HG03575 (cell line): ENCODE results near the gene KRTAP2-1.
"Not testable (repeated sequence)": the region's sequence is repeated elsewhere in the genome, so short reads cannot be mapped to it uniquely, and the experiment has no call there.

Source experiments
- ATAC-seq: cut with Tn5 transposase; IDR thresholded peaks from one replicate; pipeline ENCODE4 v1.9.1; 2021; ENCODE audit not compliant: unreplicated experiment, insufficient number of reproducible peaks, low FRiP score; ENCODE audit errors: extremely low read depth

Gene KRTAP2-1

DNA sequence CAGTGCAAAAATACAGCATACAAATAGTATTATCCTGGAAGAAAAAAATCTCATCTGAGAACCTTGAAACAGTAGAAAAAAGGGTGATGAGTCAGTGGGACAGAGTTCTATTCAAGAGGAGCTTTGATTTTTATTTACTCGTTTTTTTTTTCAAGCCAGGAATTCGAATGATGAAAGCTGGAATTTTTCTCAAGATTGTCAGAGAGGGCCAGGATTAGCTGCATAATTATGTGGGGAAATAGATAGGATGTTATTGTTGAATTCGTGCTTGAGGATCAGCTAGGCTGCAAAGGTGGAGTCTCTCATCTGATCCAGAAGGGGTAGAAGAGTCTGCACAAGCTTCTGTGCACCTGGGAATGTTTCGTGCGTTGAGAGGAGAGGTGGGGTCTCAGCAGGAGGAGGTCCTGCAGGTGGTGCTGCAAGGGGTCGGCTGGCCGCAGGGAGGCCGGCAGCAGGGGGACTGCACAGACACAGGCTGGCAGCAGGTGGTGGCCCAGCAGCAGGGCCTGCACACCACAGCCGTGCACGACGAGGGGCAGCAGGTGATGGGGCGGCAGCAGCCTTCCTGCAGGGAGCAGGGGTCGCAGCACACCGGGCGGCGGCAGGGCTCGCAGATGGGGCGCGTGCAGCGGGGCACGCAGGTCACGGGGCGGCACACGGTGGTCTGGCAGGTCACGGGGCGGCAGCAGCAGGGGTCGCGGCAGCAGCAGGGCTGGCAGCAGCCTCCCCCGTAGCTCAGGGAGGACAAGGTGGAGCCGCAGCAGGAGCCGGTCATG, 12.3 kb upstream of the KRTAP2-1 start:
- ATAC-seq = not testable (repeated sequence)

DNA sequence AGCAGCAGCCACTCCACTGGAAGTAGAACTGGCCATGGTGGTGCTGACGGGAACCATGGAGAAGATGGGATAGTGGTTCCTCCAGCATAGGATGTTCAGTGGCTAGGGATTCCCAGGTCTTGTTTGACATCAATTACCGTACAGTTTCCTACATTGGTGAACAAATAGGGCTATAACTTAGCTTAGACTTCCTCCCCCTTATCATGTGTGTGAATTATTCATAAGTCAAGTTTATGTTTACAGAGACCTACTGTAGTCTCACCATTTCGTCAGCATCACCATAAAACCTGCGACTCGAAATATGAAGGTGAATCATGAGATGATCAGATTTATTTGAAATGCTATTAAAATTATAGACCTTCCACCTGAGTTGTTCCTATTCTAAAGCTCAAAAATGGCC, 11.6 kb upstream of the KRTAP2-1 start:
- ATAC-seq = no peak

DNA sequence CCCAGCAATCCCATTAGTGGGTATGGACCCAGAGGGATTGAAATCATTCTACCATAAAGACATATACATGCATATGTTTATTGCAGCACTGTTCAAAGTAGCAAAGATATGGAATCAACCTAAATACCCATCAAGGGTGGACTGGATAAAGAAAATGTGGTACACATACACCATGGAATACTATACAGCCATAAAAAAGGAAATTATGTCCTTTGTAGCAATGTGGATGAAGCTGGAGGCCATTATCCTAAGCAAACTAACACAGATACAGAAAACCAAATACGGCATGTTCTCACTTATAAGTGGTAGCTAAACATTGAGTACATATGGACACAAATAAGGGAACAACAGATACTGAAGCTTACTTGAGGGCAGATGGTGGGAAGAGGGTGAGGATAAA, 10.4 kb upstream of the KRTAP2-1 start:
- no peak for ATAC-seq

DNA sequence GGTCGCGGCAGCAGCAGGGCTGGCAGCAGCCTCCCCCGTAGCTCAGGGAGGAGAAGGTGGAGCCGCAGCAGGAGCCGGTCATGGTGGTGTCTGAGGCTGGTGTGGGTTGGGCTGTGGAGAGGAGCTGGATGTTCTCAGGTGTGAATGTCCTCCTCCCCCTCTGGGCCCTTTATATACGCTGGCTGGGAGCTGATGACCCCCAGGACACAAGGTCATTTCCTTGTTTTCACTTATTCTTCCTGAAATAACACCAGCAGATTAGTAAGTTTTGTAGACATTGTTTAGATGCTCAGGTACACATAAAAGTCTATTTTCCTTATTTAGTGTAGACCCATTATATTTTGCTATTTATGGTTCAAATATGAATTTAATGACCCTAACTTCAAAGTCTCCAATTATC, 8.0 kb upstream of the KRTAP2-1 start, which contains the start of gene KRTAP2-2:
TSS of gene KRTAP2-2 (minus strand) at position 101 of the 400 bp plus-strand sequence. CDS start at position 82, 19 bp downstream.
- not testable (repeated sequence) for ATAC-seq

DNA sequence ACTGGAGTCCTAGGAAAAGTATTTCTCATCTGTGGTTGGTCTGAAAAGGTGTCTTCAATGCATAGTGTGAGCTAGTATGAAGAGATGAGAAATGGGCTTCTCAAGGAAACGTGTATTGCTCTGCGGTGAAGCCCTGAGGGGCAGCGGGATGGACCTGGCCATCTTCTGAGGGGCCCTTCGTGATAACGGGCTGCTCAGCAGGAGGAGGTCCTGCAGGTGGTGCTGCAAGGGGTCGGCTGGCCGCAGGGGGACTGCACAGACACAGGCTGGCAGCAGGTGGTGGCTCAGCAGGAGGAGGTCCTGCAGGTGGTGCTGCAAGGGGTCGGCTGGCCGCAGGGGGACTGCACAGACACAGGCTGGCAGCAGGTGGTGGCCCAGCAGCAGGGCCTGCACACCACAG, 7.4 kb upstream of the KRTAP2-1 start:
- not testable (repeated sequence) for ATAC-seq

DNA sequence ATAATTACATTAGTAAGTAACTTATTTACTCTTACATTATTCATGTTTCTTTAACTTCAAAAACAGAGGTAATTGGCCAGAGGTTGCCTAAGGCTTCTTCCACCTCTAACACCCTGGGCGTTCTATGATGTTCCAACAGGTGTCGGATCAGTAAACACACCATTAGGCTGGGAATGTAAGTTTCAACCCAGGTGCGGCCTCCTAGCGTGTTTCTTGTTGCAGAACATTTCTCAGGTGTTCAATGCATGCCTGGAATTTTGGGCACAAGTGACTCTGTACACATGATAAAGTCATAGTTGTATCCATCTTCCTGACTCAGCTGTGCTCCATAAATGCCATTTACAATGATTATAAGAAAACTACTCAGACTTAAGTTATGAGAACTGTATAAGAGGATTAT, 6.9 kb upstream of the KRTAP2-1 start:
- no peak for ATAC-seq

DNA sequence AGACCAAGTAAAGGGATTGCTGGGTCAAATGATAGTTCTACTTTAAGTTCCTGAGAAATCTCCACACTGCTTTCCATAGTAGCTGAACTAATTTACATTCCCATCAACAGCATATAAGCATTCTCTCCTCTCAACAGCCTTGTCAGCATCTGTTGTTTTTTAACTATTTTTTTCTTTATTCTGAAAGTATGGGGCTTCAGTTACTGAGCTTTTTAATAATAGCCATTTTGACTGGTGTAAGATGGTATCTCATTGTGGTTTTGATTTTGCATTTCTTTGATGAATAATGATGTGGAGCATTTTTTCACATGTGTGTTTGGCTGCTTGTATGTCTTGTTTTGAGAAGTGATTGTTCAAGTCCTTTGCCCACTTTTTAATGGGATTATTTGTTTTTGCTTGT, 5.5 kb upstream of the KRTAP2-1 start:
- no peak for ATAC-seq

DNA sequence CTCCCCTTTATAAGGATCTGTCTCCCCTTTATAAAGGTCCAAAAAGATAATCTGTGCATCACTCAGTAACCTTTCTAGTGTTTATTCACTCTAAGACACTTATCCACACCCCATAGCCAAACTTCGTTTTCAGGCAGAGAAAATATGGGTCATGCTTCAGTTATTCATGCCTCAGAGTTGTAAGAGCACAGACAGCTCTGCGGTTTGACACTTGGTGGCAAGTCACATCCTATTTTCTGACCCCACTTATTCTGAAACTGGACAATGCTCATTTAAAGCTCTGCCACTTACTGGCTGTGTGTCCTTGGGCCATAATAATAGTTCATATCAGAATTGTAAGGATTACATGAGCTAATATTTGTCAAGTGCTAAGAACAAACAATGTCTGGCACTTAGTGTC, 2.0 kb upstream of the KRTAP2-1 start:
- no peak for ATAC-seq

DNA sequence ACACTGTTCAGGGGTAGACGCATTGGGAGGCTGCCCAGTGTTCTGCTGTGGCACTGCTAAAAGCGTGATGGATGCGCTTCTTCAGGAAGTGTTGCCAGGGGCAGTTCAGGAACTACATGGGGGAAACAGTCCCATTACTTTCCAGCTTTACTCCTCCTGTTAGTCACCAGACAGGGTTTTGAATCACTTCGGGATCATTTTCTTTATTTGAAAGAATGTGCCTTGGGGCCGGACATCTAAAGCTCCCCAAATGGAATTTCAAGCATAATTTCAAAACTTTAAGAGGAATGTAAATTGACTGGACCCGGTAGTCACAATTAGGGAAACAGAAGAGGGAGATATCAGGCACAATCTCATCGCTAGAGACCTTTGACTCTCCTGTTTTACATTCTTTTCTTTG, 1.3 kb upstream of the KRTAP2-1 start:
- ATAC-seq = no peak

DNA sequence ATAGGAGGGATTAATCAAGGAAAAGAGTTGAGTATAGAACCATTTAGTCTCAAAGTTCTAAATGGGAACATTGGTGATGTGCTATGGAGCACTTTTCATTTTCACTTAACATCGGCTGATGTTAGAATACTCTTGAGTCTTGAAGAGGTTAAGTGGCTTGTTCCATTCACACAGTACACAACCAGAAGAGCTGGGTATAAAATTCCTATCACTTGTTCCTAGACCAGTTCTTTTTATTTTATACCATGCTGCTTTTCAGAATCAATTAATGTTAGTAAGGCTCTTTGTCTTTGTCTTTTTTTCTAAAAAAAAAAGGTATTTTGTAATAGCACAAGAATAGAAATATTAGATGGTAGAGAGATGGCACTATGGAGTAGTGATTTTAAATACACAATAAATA, 4.2 kb downstream of the KRTAP2-1 start:
- ATAC-seq = no peak

DNA sequence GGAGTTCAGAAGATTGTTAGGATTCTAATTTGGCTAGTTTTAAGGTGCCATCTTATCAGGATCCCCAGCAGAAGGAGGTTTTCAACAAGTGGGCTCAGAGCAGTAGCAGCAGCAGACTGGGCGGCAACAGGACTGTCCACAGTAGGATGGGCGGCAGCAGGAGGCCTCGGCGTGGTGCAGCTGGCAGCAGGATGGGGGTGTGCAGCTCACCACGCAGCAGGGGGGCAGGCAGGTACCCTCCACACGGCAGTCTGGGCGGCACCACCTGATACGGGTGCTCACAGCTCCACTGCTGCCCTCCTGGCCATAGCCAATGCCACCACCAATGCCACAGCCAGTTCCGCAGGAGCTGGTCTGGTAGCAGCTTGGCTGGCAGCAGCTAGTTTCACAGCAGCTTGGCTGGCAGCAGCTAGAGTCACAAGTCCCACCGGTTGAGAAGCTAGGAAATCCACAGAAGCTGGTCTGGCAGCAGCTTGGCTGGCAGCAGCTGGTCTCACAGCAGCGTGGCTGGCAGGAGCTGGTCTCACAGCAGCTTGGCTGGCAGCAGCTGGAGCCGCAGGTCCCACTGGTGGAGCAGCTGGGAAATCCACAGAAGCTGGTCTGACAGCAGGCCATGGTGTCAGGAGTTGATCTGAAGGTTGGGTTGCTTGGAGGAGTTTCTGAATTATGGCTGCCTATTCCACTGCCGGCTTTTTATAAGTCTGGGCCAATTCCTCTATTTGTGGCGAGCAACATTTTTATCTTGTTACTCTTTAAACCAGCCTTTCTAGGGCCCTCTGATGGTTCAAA, 6.1 kb downstream of the KRTAP2-1 start, which contains the start of gene KRTAP1-1:
TSS of gene KRTAP1-1 (minus strand) at position 668 of the 789 bp plus-strand sequence. CDS start at position 615, 53 bp downstream.
- ATAC-seq = not testable (repeated sequence)

DNA sequence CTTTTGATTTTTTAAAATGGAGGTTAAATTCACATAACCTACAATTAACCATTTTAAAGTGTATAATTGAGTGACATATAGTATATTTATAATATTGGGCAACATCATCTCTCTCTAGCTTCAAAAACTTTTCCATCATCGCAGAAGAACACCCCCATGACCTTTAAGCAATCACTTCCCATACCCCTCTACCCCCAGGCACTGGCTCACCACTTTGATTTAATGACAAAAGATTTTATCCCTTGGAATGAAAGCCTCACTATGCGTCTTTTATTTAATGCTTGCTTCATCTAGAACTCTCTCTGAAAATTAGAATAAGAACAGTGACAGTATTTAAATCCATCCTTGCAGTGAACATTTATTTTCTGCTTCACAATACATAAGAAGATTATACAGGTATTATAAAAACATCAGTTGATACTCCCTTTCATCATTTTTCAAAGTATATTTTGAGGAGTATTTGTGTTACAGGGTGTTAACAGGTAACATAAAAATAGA, 9.2 kb downstream of the KRTAP2-1 start:
- ATAC-seq = no peak

DNA sequence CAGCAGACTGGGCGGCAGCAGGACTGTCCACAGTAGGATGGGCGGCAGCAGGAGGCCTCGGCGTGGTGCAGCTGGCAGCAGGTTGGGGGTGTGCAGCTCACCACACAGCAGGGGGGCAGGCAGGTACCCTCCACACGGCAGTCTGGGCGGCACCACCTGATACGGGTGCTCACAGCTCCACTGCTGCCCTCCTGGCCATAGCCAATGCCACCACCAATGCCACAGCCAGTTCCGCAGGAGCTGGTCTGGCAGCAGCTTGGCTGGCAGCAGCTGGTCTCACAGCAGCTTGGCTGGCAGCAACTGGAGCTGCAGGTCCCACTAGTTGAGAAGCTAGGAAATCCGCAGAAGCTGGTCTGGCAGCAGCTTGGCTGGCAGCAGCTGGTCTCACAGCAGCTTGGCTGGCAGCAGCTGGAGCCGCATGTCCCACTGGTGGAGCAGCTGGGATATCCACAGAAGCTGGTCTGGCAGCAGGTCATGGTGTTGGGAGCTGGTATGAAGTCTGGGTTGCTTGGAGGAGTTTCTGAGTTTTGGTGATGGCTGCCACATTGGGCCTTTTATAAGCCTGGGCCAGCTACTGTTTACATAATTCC, 12.7 kb downstream of the KRTAP2-1 start, which contains the start of gene KRTAP1-3:
TSS of gene KRTAP1-3 (minus strand) at position 529 of the 590 bp plus-strand sequence. CDS start at position 476, 53 bp downstream.
- ATAC-seq = not testable (repeated sequence)

DNA sequence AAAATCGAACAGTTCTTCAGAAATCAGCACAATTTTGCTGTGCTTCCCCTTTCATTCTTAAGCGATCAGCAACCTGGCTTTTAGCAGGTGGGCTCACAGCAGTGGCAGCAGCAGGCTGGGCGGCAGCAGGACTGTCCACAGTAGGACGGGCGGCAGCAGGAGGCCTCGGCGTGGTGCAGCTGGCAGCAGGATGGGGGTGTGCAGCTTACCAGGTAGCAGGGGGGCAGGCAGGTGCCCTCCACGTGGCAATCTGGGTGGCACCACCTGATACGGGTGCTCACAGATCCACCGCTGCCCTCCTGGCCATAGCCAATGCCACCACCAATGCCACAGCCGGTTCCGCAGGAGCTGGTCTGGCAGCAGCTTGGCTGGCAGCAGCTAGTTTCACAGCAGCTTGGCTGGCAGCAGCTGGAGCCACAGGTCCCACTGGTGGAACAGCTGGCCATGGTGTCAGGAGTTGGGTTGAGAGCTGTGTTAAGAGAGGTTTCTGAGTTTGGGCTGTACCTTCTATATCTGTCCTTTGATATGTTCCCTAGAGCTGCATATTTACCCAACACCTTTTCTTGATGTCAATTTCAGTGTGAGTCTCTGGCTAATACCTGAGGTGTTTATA, 17.4 kb downstream of the KRTAP2-1 start, which contains the start of gene KRTAP1-4:
TSS of gene KRTAP1-4 (minus strand) at position 563 of the 613 bp plus-strand sequence. CDS start at position 446, 117 bp downstream.
- no peak for ATAC-seq

DNA sequence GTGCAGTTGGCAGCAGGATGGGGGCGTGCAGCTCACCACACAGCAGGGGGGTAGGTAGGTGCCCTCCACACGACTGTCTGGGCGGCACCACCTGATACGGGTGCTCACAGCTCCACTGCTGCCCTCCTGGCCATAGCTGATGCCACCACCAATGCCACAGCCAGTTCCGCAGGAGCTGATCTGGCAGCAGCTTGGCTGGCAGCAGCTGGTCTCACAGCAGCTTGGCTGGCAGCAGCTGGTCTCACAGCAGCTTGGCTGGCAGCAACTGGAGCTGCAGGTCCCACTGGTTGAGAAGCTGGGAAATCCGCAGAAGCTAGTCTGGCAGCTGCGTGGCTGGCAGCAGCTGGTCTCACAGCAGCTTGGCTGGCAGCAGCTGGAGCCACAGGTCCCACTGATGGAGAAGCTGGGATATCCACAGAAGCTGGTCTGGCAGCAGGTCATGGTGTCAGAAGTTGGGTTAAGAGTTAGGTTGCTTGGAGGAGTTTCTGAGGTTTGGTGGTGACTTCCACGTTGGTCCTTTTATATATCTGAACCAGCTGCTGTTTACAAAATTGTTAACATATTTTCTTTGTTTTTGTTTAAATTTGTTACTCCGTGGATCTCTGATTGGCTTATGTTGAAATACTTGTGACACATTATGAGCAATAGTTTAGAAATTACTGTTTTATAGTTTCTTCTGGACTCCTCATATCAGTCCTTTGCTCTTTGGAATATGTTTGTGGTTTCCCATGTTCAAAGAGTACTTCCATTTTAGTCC, 20.2 kb downstream of the KRTAP2-1 start, which contains the start of gene KRTAP1-5:
TSS of gene KRTAP1-5 (minus strand) at position 494 of the 757 bp plus-strand sequence. CDS start at position 441, 53 bp downstream.
- no peak for ATAC-seq

DNA sequence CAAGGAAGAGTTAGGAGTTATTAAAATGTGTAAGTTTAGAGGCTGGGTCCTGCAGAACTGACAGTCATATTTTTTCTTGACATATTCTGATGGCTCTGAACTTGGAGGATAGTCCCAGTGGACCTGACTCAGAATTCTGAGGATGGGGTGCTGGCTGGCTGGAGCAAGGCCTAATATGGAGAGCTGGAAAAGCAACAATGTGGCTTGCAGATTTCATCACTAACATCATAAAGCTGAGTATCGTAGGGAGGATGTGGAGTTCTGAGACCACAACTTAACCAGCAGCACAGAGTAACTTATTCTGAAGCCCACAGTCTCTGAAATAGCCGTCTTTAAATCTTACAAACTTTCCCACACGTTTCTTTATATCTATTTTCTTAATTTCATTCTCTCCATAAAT, 22.4 kb downstream of the KRTAP2-1 start:
- ATAC-seq = no peak

DNA sequence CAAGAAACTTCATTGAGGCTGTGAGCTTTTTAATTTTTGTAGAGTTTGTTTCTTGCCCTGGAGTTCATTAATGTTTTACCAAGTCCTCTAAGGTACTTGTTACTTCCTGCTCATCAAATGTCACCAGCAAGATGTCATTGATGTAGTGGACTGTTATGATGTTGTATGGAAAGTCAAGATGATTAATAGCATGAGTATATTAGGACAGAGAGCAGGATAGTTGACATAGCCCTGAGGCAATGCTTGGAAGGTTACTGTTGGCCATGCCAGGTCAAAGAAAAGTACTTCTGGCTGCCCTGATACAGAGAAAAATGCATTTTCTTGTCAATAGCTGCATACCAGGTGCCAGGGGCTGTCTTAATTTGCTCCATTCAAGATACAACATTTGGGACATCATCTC, 26.8 kb downstream of the KRTAP2-1 start:
- ATAC-seq = no peak

DNA sequence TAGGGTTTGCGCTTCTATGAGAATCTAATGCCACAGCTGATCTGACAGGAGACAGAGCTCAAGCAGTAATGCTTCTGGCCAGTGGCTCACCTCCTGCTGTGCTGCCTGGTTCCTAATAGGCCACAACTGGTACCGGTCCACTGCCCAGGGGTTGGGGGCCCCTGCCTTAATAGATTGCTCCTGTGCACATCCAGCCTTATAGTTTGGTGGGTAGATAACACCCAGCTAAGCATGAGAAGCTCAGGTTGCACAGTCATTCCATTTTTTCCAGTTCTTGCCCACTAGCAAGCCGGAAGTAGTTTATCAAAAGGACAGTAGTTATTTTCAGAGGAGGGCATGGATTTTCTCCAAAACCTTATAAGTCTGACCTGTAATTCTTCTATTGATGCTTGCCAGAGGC, 27.7 kb downstream of the KRTAP2-1 start:
- no peak for ATAC-seq
